HEK293 (cell line): ENCODE results near the gene SLC9A9.

Experiments
- CTCF ChIP-seq: fragments of 450-650 bp; formaldehyde crosslinking; IDR thresholded peaks from 2 replicates; pipeline ENCODE4 v1.5.1; 2016; ENCODE audit warnings: missing biosample characterization, missing genetic modification characterization
- ZNF223 ChIP-seq: fragments of 450-650 bp; formaldehyde crosslinking; IDR thresholded peaks from 2 replicates; pipeline ENCODE4 v1.5.1; 2016; ENCODE audit warnings: missing biosample characterization, missing genetic modification characterization
- ZNF629 ChIP-seq: fragments of 450-650 bp; formaldehyde crosslinking; IDR thresholded peaks from 2 replicates; pipeline ENCODE4 v1.5.1; 2017; ENCODE audit warnings: missing biosample characterization, missing genetic modification characterization
- ZNF830 ChIP-seq: fragments of 450-650 bp; IDR thresholded peaks from 2 replicates; pipeline ENCODE4 v1.5.0; 2018; ENCODE audit warnings: missing biosample characterization, missing genetic modification characterization, low read depth, mild to moderate bottlenecking, moderate library complexity
- TF ChIP-seq, protein P1 (sequence below): fragments of 450-650 bp; formaldehyde crosslinking; IDR thresholded peaks from 2 replicates; pipeline ENCODE4 v1.5.1; 2016; ENCODE audit warnings: missing biosample characterization, missing genetic modification characterization

DNA sequence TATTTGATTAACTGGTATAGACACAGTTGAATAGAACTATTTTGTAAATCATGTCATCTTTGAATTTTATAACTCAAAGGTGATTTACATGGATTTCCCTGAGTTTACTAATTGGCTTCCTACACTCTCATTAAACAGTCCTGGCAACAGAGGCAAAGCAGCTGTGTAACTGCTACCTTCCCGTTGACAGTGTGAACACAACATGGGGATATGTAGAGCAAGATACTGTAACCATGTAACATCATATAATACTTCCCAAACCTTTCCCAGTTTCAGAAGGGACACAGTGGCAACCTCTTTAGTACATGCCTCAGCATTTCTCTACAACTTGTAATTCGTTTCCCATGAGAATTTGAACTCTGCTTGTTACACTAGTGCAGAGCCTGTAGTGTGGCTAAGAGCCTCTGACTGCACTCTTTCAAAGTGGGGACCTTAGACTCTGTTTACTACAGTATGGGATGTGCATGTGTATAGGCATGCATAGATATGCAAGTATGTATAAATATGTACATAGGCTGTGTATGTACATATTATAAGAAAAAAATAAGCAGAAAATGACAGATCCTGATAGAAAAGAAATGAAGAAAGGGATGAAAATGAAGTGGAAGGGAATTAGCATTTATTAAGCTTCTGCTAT is 299.3 kb downstream of the SLC9A9 start:
- no peak for TF ChIP-seq CTCF
- TF ChIP-seq, protein P1, sequence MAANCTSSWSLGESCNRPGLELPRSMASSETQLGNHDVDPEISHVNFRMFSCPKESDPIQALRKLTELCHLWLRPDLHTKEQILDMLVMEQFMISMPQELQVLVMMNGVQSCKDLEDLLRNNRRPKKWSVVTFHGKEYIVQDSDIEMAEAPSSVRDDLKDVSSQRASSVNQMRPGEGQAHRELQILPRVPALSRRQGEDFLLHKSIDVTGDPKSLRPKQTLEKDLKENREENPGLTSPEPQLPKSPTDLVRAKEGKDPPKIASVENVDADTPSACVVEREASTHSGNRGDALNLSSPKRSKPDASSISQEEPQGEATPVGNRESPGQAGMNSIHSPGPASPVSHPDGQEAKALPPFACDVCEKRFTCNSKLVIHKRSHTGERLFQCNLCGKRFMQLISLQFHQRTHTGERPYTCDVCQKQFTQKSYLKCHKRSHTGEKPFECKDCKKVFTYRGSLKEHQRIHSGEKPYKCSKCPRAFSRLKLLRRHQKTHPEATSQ (tag by site-specific recombination) = no peak
- no peak for TF ChIP-seq ZNF223 (tag by site-specific recombination)
- no peak for TF ChIP-seq ZNF629 (tag by site-specific recombination)
- no peak for TF ChIP-seq ZNF830 (tag by site-specific recombination)
